Measurements from ENCODE around the gene RPGR. TPM values are rescaled to one million over a fixed set of nuclear protein-coding genes. Genes with fewer than 3 reads are reported as not detected.
A peak's percentile ranks its signal among the peaks of the same experiment; 100 is the strongest.

The RPGR gene
- total RNA-seq, 1 donor from 2014 or later = 1.6 TPM

GRCh38 chrX:38332505-38332904, 5.2 kb upstream of the RPGR start:
- DNase-seq (ENCODE audit: low spot score) = no peak
- no peak for ATAC-seq

GRCh38 chrX:38327775-38328081, 419 bp upstream of the RPGR start:
- no peak for DNase-seq (ENCODE audit: low spot score)

GRCh38 chrX:38326086-38326485, 1.2 kb downstream of the RPGR start:
- ATAC-seq = no peak
- no peak for DNase-seq (ENCODE audit: low spot score)

More at GRCh38 chrX:38327775-38328081, 419 bp upstream of the RPGR start:
- ATAC-seq = no peak

- DNase-seq (ENCODE audit: low spot score) (no peak), ATAC-seq (no peak)
Measured at GRCh38 chrX:38320819-38321218, 6.5 kb downstream of the RPGR start.

- peak; percentile 72 for ATAC-seq
- no peak for DNase-seq (ENCODE audit: low spot score)
Measured at GRCh38 chrX:38318606-38319005, 8.7 kb downstream of the RPGR start.

- ATAC-seq (peak; percentile 23), DNase-seq (ENCODE audit: low spot score) (no peak)
Measured at GRCh38 chrX:38318196-38318595, 9.1 kb downstream of the RPGR start.

GRCh38 chrX:38315186-38315585, 12.1 kb downstream of the RPGR start:
- ATAC-seq = no peak

GRCh38 chrX:38313190-38313589, 14.1 kb downstream of the RPGR start:
- no peak for DNase-seq (ENCODE audit: low spot score)
- no peak for ATAC-seq

More at GRCh38 chrX:38315186-38315585, 12.1 kb downstream of the RPGR start:
- no peak for DNase-seq (ENCODE audit: low spot score)

- ATAC-seq = no peak
- no peak for DNase-seq (ENCODE audit: low spot score)
Measured at GRCh38 chrX:38312436-38312835, 14.9 kb downstream of the RPGR start.

- no peak for ATAC-seq
Measured at GRCh38 chrX:38311743-38312142, 15.6 kb downstream of the RPGR start.

GRCh38 chrX:38305971-38306370, 21.3 kb downstream of the RPGR start:
- ATAC-seq = peak; percentile 85

More at GRCh38 chrX:38311743-38312142, 15.6 kb downstream of the RPGR start:
- no peak for DNase-seq (ENCODE audit: low spot score)

GRCh38 chrX:38304010-38304409, 23.3 kb downstream of the RPGR start:
- no peak for DNase-seq (ENCODE audit: low spot score)
- peak; percentile 61 for ATAC-seq

More at GRCh38 chrX:38305971-38306370, 21.3 kb downstream of the RPGR start:
- no peak for DNase-seq (ENCODE audit: low spot score)

- DNase-seq (ENCODE audit: low spot score) (no peak), ATAC-seq (no peak)
Measured at GRCh38 chrX:38293741-38294140, 33.6 kb downstream of the RPGR start.

GRCh38 chrX:38287674-38288073, 39.6 kb downstream of the RPGR start:
- no peak for DNase-seq (ENCODE audit: low spot score)
- no peak for ATAC-seq

GRCh38 chrX:38285649-38286048, 41.7 kb downstream of the RPGR start:
- DNase-seq (ENCODE audit: low spot score) = no peak
- ATAC-seq = no peak

- DNase-seq (ENCODE audit: low spot score) = no peak
- no peak for ATAC-seq
Measured at GRCh38 chrX:38282049-38282448, 45.3 kb downstream of the RPGR start.

GRCh38 chrX:38279188-38279587, 48.1 kb downstream of the RPGR start:
- ATAC-seq (no peak), DNase-seq (ENCODE audit: low spot score) (no peak)

- no peak for ATAC-seq
- DNase-seq (ENCODE audit: low spot score) = no peak
Measured at GRCh38 chrX:38278682-38279081, 48.6 kb downstream of the RPGR start.

- ATAC-seq (no peak), DNase-seq (ENCODE audit: low spot score) (no peak)
Measured at GRCh38 chrX:38277802-38278201, 49.5 kb downstream of the RPGR start.

- DNase-seq (ENCODE audit: low spot score) (no peak), ATAC-seq (no peak)
Measured at GRCh38 chrX:38277136-38277535, 50.2 kb downstream of the RPGR start.

- no peak for DNase-seq (ENCODE audit: low spot score)
- ATAC-seq = peak; percentile 68
Measured at GRCh38 chrX:38276089-38276488, 51.2 kb downstream of the RPGR start.

GRCh38 chrX:38275615-38276014, 51.7 kb downstream of the RPGR start:
- DNase-seq (ENCODE audit: low spot score) (no peak), ATAC-seq (no peak)

- ATAC-seq (no peak), DNase-seq (ENCODE audit: low spot score) (no peak)
Measured at GRCh38 chrX:38273453-38273852, 53.9 kb downstream of the RPGR start.

Measured in left lobe of liver (tissue), 2 donors.